ENCODE results near the gene PRAC1.

DNA sequence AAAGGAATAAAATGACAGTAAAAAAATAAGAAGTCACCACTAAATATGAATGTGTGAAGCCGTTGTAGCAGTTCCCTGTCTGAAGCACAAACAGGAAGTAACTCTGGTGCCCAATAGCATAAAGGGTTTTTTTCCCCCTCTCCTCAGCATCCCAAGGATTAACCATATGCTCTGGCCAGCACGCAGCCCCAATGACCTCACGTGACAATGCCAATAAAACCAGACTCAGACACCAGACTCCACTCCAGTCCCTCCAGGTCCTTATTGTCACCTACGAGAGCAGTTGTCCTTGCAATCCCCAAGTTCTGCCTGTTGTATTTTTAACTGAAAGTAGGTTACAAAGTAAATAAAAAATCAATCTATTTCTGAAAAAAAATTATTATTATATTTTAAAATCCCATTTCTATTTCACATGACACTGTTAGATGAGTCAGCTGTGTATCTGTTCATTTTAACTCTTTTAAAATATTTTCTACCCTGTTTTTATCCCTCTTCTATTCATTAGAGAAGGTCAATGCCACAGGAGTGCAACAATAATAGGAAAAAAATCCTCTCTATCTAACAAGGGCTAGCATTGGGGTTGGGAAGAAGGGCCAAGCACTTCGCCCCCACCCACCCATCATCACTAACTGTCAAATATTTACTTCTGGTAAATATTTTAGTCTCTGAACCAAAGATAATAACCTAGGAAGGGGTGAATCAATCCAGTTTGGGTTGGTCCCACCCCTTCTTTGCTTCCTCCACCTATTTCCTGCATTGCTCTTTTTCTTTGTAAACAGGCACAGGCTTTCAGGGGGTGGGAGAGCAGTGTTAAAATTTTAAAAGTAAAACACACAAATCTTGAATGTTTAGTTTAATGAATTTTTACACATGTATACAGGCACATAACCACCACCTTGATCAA is 6.6 kb downstream of the PRAC1 start:
- TF ChIP-seq, protein P1, sequence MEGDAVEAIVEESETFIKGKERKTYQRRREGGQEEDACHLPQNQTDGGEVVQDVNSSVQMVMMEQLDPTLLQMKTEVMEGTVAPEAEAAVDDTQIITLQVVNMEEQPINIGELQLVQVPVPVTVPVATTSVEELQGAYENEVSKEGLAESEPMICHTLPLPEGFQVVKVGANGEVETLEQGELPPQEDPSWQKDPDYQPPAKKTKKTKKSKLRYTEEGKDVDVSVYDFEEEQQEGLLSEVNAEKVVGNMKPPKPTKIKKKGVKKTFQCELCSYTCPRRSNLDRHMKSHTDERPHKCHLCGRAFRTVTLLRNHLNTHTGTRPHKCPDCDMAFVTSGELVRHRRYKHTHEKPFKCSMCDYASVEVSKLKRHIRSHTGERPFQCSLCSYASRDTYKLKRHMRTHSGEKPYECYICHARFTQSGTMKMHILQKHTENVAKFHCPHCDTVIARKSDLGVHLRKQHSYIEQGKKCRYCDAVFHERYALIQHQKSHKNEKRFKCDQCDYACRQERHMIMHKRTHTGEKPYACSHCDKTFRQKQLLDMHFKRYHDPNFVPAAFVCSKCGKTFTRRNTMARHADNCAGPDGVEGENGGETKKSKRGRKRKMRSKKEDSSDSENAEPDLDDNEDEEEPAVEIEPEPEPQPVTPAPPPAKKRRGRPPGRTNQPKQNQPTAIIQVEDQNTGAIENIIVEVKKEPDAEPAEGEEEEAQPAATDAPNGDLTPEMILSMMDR (IDR thresholded peaks at IDR 0.05): no peak
- TF ChIP-seq POLR2A (IDR thresholded peaks at IDR 0.05): no peak
